HG03039 (cell line): ENCODE results near the gene MS4A10.

ENCODE experiments used
- ATAC-seq: cut with Tn5 transposase; IDR thresholded peaks from one replicate; pipeline ENCODE4 v1.9.1; 2021; ENCODE audit warnings: mild to moderate bottlenecking, moderate library complexity; ENCODE audit not compliant: unreplicated experiment

Gene MS4A10

DNA sequence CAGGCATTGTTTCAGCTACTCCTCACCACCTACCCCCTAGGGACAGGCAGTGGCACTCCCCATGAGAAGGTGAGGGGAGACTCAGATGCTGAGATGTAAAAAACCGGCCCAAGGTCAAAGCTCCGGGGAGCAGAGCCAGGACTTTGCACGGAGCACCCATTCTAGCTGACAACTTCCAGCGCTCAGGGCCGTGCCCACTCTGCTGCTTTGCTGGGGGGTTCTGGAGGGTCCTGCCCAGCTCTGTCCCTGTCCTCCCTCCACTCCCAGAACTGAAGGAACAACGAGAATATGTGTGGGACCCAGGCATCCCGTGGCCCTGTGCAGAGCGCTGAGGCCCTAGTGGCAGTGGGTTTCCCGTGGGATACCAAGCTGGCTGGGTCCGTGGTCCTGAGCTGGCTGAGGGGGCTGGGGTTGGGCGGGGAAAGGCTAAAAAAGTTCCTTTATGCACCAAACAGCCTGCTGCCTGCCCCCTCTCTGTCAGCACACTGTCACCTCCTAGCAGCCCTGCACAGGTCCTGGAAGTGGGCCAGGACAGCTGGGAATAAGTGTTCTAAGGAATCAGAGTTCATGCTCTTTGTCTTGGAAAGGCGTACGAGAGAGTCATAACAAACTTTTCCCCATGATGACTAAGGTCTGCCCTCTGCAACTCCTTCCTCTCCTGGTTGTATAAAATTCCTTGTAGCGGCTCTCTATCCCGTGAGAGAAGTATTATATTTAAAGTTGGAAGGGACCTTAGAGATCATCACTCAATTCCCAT is 1.9 kb downstream of the MS4A10 start:
- no peak for ATAC-seq

DNA sequence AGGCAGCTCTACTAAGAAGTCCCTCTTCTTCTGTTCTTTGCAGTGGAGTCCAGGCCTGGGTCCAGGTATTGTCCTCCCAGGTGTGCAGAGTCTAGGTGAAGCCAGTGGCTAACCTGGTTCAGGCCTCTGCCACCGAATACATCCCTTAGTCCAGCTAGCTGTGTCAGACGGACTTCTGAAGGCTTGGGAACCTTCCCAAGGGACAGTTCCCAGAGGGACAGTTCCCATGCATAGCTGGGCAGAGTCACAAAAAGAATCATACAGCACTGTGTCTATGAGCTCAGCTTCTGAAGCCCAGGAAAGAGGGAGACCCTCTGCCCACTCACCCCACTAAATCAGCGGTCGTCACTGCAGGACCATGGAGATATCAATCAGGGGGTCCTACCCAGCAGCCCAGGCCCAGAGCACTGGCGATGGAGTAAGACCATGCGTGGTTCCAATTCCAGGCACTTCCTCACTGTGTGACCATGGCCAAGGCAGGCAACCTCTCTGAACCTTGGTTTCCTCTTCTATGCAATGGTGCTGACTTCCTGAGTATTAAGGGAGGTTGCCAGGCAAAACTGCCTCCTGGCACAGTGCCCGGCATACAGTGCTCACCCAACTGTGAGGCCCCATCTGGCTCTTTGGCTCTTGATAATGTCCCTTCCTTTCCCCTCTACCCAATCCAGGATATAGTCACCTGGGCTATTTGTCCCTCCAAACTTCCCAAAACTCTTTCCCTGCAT is 3.4 kb downstream of the MS4A10 start:
- ATAC-seq: no peak

DNA sequence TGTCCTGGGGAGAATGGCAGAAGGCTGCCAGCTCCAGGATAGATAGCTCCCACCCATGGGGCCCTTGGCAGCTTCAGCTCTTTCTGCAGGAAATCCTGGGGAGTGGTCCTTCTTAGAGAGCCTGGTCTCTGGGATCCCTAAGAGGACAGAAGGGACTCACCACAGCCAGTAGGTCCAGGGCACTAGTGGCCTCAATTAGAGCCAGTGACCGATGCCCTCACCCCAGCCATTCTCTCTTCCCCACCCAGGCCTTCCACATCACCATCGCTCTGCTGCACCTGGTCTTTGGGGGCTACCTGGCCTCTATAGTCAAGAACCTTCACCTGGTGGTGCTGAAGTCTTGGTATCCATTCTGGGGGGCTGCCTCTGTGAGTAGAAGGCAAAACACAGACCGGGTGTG is 5.6 kb downstream of the MS4A10 start:
- ATAC-seq: no peak

- ATAC-seq: no peak
Measured at GRCh38 chr11:60791153-60791933, 6.2 kb downstream of the MS4A10 start.

- ATAC-seq: no peak
Measured at GRCh38 chr11:60792521-60792920, 7.4 kb downstream of the MS4A10 start.

DNA sequence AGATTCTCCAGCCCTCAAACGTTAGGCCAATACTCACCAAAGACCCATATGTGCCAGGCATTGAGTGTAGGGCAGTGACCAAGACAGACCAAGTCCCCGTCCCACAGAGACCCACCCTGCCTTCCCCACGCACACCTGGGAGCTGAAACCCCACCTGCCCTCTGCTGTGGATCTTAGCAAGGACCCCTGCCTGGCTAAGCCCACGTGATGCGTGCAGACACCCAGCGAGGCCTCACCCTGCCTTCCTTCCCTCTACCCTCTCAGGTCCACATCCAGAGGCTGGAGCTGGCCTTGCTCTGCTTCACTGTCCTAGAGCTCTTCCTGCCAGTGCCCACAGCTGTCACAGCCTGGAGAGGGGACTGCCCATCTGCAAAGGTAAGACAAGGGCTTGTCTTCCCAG is 10.2 kb downstream of the MS4A10 start:
- ATAC-seq: no peak

DNA sequence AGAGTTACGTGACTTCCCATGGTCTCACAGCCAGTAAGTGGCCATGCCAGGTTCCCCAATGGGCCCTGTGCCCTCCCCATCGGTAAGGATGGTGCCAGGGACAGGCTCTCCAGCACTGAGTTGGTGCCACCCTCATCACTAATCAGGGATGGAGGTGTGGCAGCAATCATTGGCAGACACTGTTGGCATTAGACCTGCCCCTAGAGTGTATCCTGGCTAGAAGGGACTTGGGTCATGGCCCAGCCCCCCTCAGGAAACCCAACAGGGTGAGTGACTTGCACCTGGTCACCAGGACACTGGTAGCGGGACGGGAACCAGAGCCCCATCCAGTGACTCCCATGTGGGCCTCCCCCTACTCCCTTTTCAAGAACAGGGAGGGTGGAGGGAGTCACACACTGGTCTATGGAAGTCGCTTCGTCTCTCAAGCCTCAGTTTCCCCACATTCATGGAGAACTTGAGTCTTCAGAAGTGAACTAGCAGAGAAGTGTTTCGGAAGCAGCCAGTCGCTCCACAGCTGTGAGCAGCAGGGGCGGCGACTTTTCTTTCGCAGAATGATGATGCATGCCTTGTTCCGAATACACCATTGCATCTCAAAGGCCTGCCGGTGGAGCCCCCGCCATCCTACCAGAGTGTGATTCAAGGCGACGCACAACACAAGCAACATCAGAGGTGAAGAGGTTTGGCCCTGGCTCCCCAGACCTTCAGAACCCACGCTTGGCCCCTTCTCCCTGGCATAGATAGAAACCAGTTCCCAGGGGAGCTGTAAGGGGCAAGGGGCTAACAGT is 12.9 kb downstream of the MS4A10 start:
- no peak for ATAC-seq

GRCh38 chr11:60798631-60799030 is 13.5 kb downstream of the MS4A10 start:
- no peak for ATAC-seq

- no peak for ATAC-seq
Measured at GRCh38 chr11:60801194-60801593, 16.1 kb downstream of the MS4A10 start.

DNA sequence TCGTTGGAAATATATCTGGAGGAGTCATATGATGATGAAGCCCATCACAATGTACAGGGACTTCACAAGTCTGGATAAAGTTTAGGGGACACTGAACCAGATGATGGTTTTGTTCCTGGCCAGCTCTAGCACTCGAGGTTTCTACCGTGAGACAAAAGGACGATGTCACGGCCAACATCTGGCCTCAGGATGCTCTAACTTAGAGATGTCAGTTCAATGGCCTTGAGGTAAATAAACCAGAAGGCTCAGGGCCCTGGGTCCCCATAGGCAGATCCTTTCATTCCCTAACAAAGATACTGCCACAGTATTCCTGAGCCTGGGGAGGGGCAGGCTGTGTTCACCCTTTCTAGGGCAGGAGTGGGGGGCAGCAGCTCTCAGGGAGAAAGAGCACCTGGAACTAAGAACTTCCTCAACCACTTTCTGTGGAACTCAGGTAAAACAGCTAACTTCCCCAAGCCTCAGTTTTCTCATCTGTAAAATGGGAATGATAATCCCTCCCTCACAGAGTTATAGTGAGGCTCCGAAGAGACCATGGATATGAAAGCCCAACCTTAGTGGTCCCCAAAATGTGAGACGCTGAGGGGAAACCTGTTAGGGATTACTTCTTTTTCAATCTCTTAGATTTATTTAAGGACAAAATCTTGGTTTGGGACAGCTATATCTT is 18.3 kb downstream of the MS4A10 start:
- no peak for ATAC-seq

DNA sequence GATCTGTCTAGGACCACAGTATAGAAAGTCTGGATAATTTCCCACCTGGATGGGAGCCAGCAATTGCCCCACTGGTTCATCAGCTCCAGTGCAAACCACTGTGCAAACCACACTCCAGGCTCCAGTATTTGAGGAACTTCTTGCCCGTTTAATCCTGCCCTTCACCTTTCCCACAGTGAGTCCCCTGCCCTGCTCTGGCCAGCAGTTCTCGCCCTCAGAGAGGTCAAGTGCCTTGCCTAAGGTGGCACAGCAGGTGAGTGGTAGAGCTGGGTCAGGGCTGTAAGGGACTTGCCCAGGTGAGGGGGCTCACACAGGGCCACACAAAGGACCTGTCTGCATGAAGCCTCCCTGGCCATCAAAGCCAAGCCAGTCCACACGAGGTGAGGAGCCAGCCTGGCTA is 24.1 kb downstream of the MS4A10 start:
- no peak for ATAC-seq

GRCh38 chr11:60809691-60810090 is 24.6 kb downstream of the MS4A10 start:
- no peak for ATAC-seq

GRCh38 chr11:60810151-60810550 is 25.0 kb downstream of the MS4A10 start:
- ATAC-seq: no peak

DNA sequence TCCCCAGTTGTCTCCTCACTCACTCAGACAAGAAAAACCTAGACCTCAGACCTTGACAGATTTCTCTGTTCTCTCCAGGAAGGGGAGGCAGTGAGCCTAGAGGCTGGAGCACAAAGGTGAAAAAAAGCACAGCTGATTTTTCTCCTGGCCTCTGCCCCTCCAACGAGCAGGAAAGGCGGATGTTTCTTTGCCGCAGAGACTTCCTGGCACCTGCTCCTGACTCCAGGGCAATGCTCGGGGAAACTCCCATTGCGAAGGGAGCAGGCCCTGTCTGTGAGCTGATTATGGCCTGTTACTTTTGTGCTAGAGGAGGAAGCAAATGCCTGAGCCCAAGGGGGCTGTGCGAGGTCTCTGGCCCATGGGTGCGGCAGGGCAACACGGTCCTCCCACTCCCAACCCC is 25.4 kb downstream of the MS4A10 start:
- no peak for ATAC-seq

GRCh38 chr11:60813324-60813723 is 28.2 kb downstream of the MS4A10 start:
- ATAC-seq: no peak

GRCh38 chr11:60814112-60814511 is 29.0 kb downstream of the MS4A10 start:
- ATAC-seq: no peak

DNA sequence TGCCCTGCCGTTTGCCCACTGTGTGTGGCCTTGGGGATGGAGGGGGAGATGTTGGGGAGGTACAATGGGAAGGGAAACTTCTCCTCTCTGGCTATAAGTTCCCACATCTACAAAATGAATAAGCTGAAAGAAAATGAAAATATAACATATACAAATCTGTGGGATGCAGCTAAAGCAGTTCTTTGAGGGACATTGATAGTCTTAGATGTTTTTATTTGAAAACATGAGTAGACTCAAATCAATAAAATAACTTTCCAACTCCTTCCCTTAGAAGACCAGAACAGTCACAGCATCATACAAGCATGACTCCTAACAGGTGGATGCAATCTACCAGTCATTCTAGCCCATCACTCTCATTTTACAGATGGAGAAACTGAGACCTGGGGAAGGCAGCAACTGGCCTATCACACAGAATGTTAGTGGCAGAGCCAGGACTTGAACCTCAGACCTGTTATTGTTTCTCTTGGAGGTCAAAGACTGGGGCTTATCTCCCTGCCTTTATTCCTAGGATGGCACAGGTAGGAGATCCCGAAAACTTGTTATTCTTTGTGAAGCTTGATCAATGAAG is 31.5 kb downstream of the MS4A10 start:
- ATAC-seq: no peak

DNA sequence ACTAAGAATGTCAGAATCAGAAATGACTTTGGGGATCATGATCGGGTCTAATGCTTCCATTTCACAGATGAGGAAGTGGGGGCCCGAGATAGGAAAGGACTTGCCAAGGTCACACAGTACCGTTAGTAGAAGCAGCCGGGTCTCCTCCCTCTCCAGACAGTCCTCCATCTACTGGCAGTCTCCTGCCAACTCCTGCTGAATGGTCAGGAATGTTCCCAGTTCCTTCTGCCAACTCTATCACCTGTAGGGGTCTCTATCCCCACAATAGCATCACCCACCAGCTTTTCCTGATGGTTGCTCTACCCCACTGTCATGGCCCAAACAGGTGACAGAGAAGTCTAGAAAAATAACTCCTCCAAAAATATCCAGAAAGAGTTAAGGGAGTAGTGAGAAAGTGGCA is 32.9 kb downstream of the MS4A10 start:
- no peak for ATAC-seq

GRCh38 chr11:60821827-60822599 is 36.9 kb downstream of the MS4A10 start:
- ATAC-seq: no peak
